Activated naive CD4-positive, alpha-beta T cell treated with anti-CD3 and anti-CD28 coated beads for 36 hours (primary cell): Measurements from ENCODE around the gene ZNF473. TPM values are rescaled to one million over a fixed set of nuclear protein-coding genes. Genes with fewer than 3 reads are reported as not detected.
A peak's percentile ranks its signal among the peaks of the same experiment; 100 is the strongest.
"Not testable (repeated sequence)": the region's sequence is repeated elsewhere in the genome, so short reads cannot be mapped to it uniquely, and the experiment has no call there.

Source experiments
- CTCF ChIA-PET: fragments of 350-600 bp; sonication (Branson Sonifier 250); formaldehyde crosslinking; loops from one replicate; lab custom pipeline; 2021; ENCODE audit warnings: antibody characterized with exemption; lab: Charles Lee
- DNase-seq: peaks from one replicate; pipeline ENCODE4 v3.0.0-alpha.2; 2020
- H3K27ac Mint-ChIP-seq: one replicate; pipeline ENCODE4 v1.8.0; 2021; ENCODE audit warnings: mild to moderate bottlenecking, mixed read lengths
- H3K27me3 Mint-ChIP-seq: one replicate; pipeline ENCODE4 v1.8.0; 2021; ENCODE audit warnings: low read depth, mixed read lengths
- H3K36me3 Mint-ChIP-seq: one replicate; pipeline ENCODE4 v1.8.0; 2021; ENCODE audit warnings: low read depth, mixed read lengths
- H3K4me1 Mint-ChIP-seq: one replicate; pipeline ENCODE4 v1.8.0; 2021; ENCODE audit warnings: low read depth, mixed read lengths
- H3K4me3 Mint-ChIP-seq: one replicate; pipeline ENCODE4 v1.8.0; 2021; ENCODE audit warnings: mild to moderate bottlenecking, moderate library complexity, mixed read lengths
- H3K9me3 Mint-ChIP-seq: one replicate; pipeline ENCODE4 v1.8.0; 2021; ENCODE audit warnings: mixed read lengths
- intact Hi-C: fragments of 100-400 bp; cut with micrococcal nuclease; formaldehyde crosslinking; loops from one replicate; pipeline ENCODE4 v1.15.1; 2023
- total RNA-seq, 2 experiments: library from RNA; stranded (reverse); gene quantifications; one replicate each; pipeline ENCODE4 v1.2.3, GENCODE V29; 2021

Gene ZNF473
- total RNA-seq, 2 experiments from 2014 or later: 13.1 to 13.6 TPM

DNA sequence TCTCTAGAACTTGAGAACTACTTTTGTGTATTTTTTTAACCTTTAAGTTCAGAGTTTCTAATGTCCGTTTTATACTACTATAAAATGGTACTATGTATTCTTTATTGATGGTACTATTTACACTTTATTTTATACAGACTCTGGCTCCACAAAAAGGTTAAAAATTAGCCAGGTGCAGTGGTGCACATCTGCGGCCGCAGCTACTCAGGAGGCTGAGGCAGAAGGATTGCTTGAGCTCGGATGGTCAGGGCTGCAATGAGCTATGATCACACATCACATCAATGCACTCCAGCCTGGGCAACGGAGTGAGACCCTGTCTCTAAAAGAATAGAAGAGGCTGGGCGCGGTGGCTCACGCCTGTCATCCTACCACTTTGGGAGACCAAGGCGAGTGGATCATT, 66.0 kb downstream of the ZNF473 start:
- intact Hi-C loops, H3K4me1 Mint-ChIP-seq, H3K27me3 Mint-ChIP-seq, H3K4me3 Mint-ChIP-seq, H3K27ac Mint-ChIP-seq, H3K9me3 Mint-ChIP-seq, DNase-seq, H3K36me3 Mint-ChIP-seq, CTCF ChIA-PET: not testable (repeated sequence)

DNA sequence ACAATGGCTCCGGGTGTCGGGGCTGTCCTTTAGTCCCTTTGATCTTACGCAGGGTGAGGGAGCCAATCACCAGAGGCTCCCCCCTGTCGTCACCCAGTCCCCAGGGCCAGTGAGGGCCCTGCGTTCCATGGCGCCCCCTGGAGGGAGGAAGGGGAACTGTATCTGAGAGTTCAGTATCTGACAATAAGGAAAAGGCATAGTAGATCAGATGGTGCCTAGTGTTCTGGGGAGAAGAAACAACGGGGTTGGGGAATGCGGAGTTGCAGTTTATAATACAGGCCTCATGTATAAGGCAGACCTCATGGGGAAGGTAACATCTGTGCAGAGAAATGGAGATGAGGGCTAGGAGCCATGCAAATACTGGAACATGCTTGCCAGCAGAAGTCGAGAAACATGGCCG, 66.8 kb downstream of the ZNF473 start:
- H3K9me3 Mint-ChIP-seq, DNase-seq, H3K4me3 Mint-ChIP-seq, H3K27me3 Mint-ChIP-seq, H3K27ac Mint-ChIP-seq, intact Hi-C loops, CTCF ChIA-PET, H3K4me1 Mint-ChIP-seq, H3K36me3 Mint-ChIP-seq: not testable (repeated sequence)

DNA sequence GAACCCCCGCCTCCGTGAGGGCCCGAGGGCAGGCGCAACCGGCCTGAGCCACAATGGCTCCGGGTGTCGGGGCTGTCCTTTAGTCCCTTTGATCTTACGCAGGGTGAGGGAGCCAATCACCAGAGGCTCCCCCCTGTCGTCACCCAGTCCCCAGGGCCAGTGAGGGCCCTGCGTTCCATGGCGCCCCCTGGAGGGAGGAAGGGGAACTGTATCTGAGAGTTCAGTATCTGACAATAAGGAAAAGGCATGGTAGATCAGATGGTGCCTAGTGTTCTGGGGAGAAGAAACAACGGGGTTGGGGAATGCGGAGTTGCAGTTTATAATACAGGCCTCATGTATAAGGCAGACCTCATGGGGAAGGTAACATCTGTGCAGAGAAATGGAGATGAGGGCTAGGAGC, 72.1 kb downstream of the ZNF473 start:
- H3K9me3 Mint-ChIP-seq, H3K27me3 Mint-ChIP-seq, H3K4me3 Mint-ChIP-seq, DNase-seq, H3K36me3 Mint-ChIP-seq, CTCF ChIA-PET, intact Hi-C loops, H3K4me1 Mint-ChIP-seq, H3K27ac Mint-ChIP-seq: not testable (repeated sequence)

DNA sequence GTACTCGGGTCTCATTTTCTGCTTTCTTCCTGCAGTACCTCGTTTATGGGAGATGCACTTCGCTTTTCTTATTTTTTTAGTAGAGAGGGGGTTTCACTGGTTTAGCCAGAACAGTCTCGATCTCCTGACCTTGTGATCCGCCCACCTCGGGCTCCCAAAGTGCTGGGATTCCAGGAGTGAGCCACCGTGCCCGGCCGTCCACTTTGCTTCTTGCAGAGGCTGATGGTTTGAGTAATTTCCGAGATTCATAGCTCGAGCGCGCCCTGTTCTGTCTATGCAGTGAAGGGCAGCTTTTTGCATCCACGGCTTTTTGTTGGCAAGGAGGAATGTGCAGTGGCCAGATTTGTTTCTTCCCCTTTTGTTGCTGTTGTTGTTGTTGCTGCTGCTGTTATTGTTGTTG, 73.1 kb downstream of the ZNF473 start:
- H3K36me3 Mint-ChIP-seq, H3K4me1 Mint-ChIP-seq, H3K27ac Mint-ChIP-seq, intact Hi-C loops, H3K9me3 Mint-ChIP-seq, CTCF ChIA-PET, H3K4me3 Mint-ChIP-seq, H3K27me3 Mint-ChIP-seq: not testable (repeated sequence)
- DNase-seq: peak; percentile 8

DNA sequence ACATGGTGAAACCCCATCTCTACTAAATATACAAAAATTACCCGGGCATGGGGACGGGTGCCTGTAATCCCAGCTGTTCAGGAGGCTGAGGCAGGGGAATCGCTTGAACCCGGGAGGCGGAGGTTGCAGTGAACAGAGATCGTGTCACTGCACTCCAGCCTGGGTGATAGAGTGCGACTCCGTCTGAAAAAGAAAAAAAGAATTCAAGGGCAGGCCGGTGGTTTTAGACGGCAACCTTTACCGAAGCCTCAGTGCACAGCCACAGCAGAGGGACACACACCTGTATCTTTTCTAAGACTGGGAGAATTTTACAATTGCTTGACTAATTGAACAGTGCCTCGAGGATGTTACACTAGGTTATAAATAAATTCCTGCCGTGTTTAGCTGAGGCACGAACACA, 73.9 kb downstream of the ZNF473 start:
- CTCF ChIA-PET, H3K4me1 Mint-ChIP-seq, DNase-seq, H3K36me3 Mint-ChIP-seq, H3K27me3 Mint-ChIP-seq, H3K4me3 Mint-ChIP-seq, H3K9me3 Mint-ChIP-seq, intact Hi-C loops, H3K27ac Mint-ChIP-seq: not testable (repeated sequence)

DNA sequence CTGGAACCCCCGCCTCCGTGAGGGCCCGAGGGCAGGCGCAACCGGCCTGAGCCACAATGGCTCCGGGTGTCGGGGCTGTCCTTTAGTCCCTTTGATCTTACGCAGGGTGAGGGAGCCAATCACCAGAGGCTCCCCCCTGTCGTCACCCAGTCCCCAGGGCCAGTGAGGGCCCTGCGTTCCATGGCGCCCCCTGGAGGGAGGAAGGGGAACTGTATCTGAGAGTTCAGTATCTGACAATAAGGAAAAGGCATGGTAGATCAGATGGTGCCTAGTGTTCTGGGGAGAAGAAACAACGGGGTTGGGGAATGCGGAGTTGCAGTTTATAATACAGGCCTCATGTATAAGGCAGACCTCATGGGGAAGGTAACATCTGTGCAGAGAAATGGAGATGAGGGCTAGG, 75.1 kb downstream of the ZNF473 start:
- H3K9me3 Mint-ChIP-seq, CTCF ChIA-PET, H3K4me1 Mint-ChIP-seq, H3K36me3 Mint-ChIP-seq, H3K27me3 Mint-ChIP-seq, H3K27ac Mint-ChIP-seq, H3K4me3 Mint-ChIP-seq, DNase-seq, intact Hi-C loops: not testable (repeated sequence)

Other genes starting within 250 kb of the ZNF473 start
- 10 to 100 TPM; 14.5 to 14.9 TPM for gene FUZ, start 212.7 kb upstream of the ZNF473 start, total RNA-seq
- gene MED25, start 207.7 kb upstream of the ZNF473 start, total RNA-seq: 10 to 100 TPM; 32.4 to 39.2 TPM
- 10 to 100 TPM; 66.0 to 68.0 TPM for gene PTOV1, start 174.8 kb upstream of the ZNF473 start, total RNA-seq
- 10 to 100 TPM; 64.4 to 65.9 TPM for gene PNKP, start 158.4 kb upstream of the ZNF473 start, total RNA-seq
- 10 to 100 TPM; 13.3 to 14.2 TPM for gene AKT1S1, start 148.7 kb upstream of the ZNF473 start, total RNA-seq
- 10 to 100 TPM; 29.8 to 32.4 TPM for gene TBC1D17, start 148.3 kb upstream of the ZNF473 start, total RNA-seq
- gene IL4I1, start 129.1 kb upstream of the ZNF473 start, total RNA-seq: 1 to 10 TPM; 7.2 to 7.5 TPM
- gene ATF5, start 96.8 kb upstream of the ZNF473 start, total RNA-seq: 1 to 10 TPM; 8.0 to 8.8 TPM
- gene NUP62, start 96.5 kb upstream of the ZNF473 start, total RNA-seq: 10 to 100 TPM; 89.2 to 92.5 TPM
- gene SIGLEC11, start 64.8 kb upstream of the ZNF473 start, total RNA-seq: not detected
- 10 to 100 TPM; 45.7 to 54.3 TPM for gene VRK3, start 633 bp upstream of the ZNF473 start, total RNA-seq
- not detected for gene IZUMO2, start 137.3 kb downstream of the ZNF473 start, total RNA-seq
- gene MYH14, start 177.6 kb downstream of the ZNF473 start, total RNA-seq: not detected